IMR-90 (cell line): ENCODE data around the gene ARMH1. TPM values are rescaled to one million over a fixed set of nuclear protein-coding genes. Genes with fewer than 3 reads are reported as not detected.

ENCODE experiments used
- ATAC-seq: fragments of 200-7000 bp; cut with Tn5 transposase; 2 replicates; pipeline ENCODE4 v1.9.1; 2020; ENCODE audit warnings: low read depth, mild to moderate bottlenecking, moderate library complexity
- BruUV-seq: library from RNA; stranded (reverse); fragments of 400-500 nt; replicated peaks from 2 replicates; lab custom pipeline; 2021; lab: Mats Ljungman, UMichigan
- CTCF ChIA-PET: fragments of 300-600 bp; formaldehyde crosslinking; extraction: SDS; loops from one replicate; lab custom pipeline; 2021; ENCODE audit warnings: antibody characterized with exemption; lab: Yijun Ruan, JAX
- POLR2A ChIA-PET: fragments of 300-600 bp; sonication (Branson Sonifier 250); formaldehyde crosslinking; loops from one replicate; lab custom pipeline; 2022; ENCODE audit warnings: antibody characterized with exemption; ENCODE audit not compliant: unreplicated experiment; lab: Charles Lee
- DNase-seq: peaks from one replicate; pipeline ENCODE4 v3.0.0; 2013
- H2AFZ ChIP-seq: replicated peaks from 2 replicates; pipeline ENCODE3; 2013; ENCODE audit warnings: low read length, mild to moderate bottlenecking; ENCODE audit not compliant: poor library complexity
- H2AK5ac ChIP-seq: 2 replicates; pipeline ENCODE4 v1.6.1; 2013; ENCODE audit warnings: low read depth, low read length, inconsistent platforms
- H2AK9ac ChIP-seq: replicated peaks from 2 replicates; pipeline ENCODE3; 2013; ENCODE audit warnings: mild to moderate bottlenecking, low read depth, low read length, moderate library complexity; ENCODE audit not compliant: poor library complexity
- H2BK120ac ChIP-seq: 2 replicates; pipeline ENCODE4 v1.6.1; 2013; ENCODE audit warnings: low read depth, low read length, inconsistent platforms
- H2BK15ac ChIP-seq: 3 replicates; pipeline ENCODE4 v1.6.1; 2013; ENCODE audit warnings: low read depth, low read length, inconsistent platforms
- H2BK20ac ChIP-seq: 2 replicates; pipeline ENCODE4 v1.6.1; 2013; ENCODE audit warnings: low read depth, mild to moderate bottlenecking, inconsistent platforms, low read length, moderate library complexity
- H2BK5ac ChIP-seq: 2 replicates; pipeline ENCODE4 v1.6.1; 2013; ENCODE audit warnings: mild to moderate bottlenecking, low read depth, low read length, inconsistent platforms; ENCODE audit not compliant: poor library complexity, severe bottlenecking
- H3K14ac ChIP-seq: replicated peaks from 2 replicates; pipeline ENCODE4 v1.6.1; 2013; ENCODE audit warnings: low read depth, low read length, inconsistent platforms
- H3K18ac ChIP-seq: 2 replicates; pipeline ENCODE4 v1.6.1; 2013; ENCODE audit warnings: low read depth, low read length, control low read depth
- H3K23ac ChIP-seq: 2 replicates; pipeline ENCODE4 v1.6.1; 2013; ENCODE audit warnings: low read depth, low read length, inconsistent platforms
- H3K27ac ChIP-seq: 2 replicates; pipeline ENCODE4 v1.5.1; 2013; ENCODE audit warnings: mild to moderate bottlenecking, control low read depth, low read length; ENCODE audit not compliant: insufficient read depth
- H3K27me3 ChIP-seq: 2 replicates; pipeline ENCODE4 v1.6.1; 2013; ENCODE audit warnings: low read length; ENCODE audit not compliant: control insufficient read depth, insufficient read depth
- H3K36me3 ChIP-seq: 2 replicates; pipeline ENCODE4 v1.6.1; 2013; ENCODE audit warnings: low read length, mixed read lengths; ENCODE audit not compliant: control insufficient read depth, insufficient read depth
- H3K4ac ChIP-seq: 2 replicates; pipeline ENCODE4 v1.6.1; 2013; ENCODE audit warnings: low read depth, low read length, inconsistent platforms
- H3K4me1 ChIP-seq: 2 replicates; pipeline ENCODE4 v1.6.1; 2013; ENCODE audit warnings: low read length, mixed read lengths; ENCODE audit not compliant: control insufficient read depth, insufficient read depth
- H3K4me2 ChIP-seq: 2 replicates; pipeline ENCODE4 v1.6.1; 2013; ENCODE audit warnings: low read depth, mild to moderate bottlenecking, control low read depth, low read length, moderate library complexity
- H3K4me3 ChIP-seq: 2 replicates; pipeline ENCODE4 v1.5.1; 2013; ENCODE audit warnings: low read depth, mild to moderate bottlenecking, control low read depth, low read length, moderate library complexity; ENCODE audit not compliant: insufficient read depth
- H3K56ac ChIP-seq: 2 replicates; pipeline ENCODE4 v1.6.1; 2013; ENCODE audit warnings: low read length, inconsistent platforms; ENCODE audit not compliant: insufficient read depth; ENCODE audit errors: extremely low read depth
- H3K79me1 ChIP-seq, 2 experiments: 2 replicates each; pipeline ENCODE4 v1.6.1; 2013; ENCODE audit warnings: low read length in 2 of 2, inconsistent platforms in 1 of 2, low read depth in 1 of 2
- H3K9ac ChIP-seq: 2 replicates; pipeline ENCODE4 v1.6.1; 2013; ENCODE audit warnings: low read depth, low read length, control low read depth
- H3K9me1 ChIP-seq: 2 replicates; pipeline ENCODE4 v1.6.1; 2013; ENCODE audit warnings: low read length, inconsistent platforms; ENCODE audit not compliant: insufficient read depth
- H3K9me3 ChIP-seq: 2 replicates; pipeline ENCODE4 v1.6.1; 2013; ENCODE audit warnings: low read length; ENCODE audit not compliant: control insufficient read depth, insufficient read depth
- H4K20me1 ChIP-seq: 2 replicates; pipeline ENCODE4 v1.6.1; 2013; ENCODE audit warnings: low read length, inconsistent platforms; ENCODE audit not compliant: insufficient read depth
- H4K5ac ChIP-seq: 2 replicates; pipeline ENCODE4 v1.6.1; 2013; ENCODE audit warnings: mild to moderate bottlenecking, low read depth, low read length, control low read depth
- H4K8ac ChIP-seq, 2 experiments: 2 replicates each; pipeline ENCODE4 v1.6.1; 2013; ENCODE audit warnings: low read depth in 2 of 2, low read length in 2 of 2, control low read depth in 1 of 2, inconsistent platforms in 1 of 2
- H4K91ac ChIP-seq: 2 replicates; pipeline ENCODE4 v1.6.1; 2013; ENCODE audit warnings: low read depth, low read length, inconsistent platforms; ENCODE audit not compliant: insufficient read depth
- BHLHE40 ChIP-seq: fragments of 150-350 bp; IDR thresholded peaks from 2 replicates; pipeline ENCODE4 v1.6.1; 2016; ENCODE audit warnings: mild to moderate bottlenecking, low read depth, low read length
- CEBPB ChIP-seq: IDR thresholded peaks from 2 replicates; pipeline ENCODE4 v1.6.1; 2012; ENCODE audit warnings: low read depth, low read length, improper control_type of control experiment
- CHD1 ChIP-seq: IDR thresholded peaks from 2 replicates; pipeline ENCODE4 v1.6.1; 2012; ENCODE audit warnings: low read depth, low read length, improper control_type of control experiment
- FOS ChIP-seq: fragments of 150-350 bp; IDR thresholded peaks from 2 replicates; pipeline ENCODE4 v1.6.1; 2016; ENCODE audit warnings: low read depth, low read length
- MAFK ChIP-seq: IDR thresholded peaks from 2 replicates; pipeline ENCODE4 v1.6.1; 2012; ENCODE audit warnings: low read depth, low read length, improper control_type of control experiment
- MAZ ChIP-seq: IDR thresholded peaks from 2 replicates; pipeline ENCODE4 v1.6.1; 2012; ENCODE audit warnings: low read depth, mild to moderate bottlenecking, low read length, improper control_type of control experiment, moderate library complexity, borderline replicate concordance
- MXI1 ChIP-seq: IDR thresholded peaks from 2 replicates; pipeline ENCODE4 v1.6.1; 2012; ENCODE audit warnings: low read depth, mild to moderate bottlenecking, low read length, moderate library complexity, borderline replicate concordance
- NFE2L2 ChIP-seq: fragments of 150-350 bp; IDR thresholded peaks from 2 replicates; pipeline ENCODE4 v1.6.1; 2016; ENCODE audit warnings: low read depth, mild to moderate bottlenecking, low read length
- POLR2A ChIP-seq: IDR thresholded peaks from 2 replicates; pipeline ENCODE4 v1.6.1; 2012; ENCODE audit warnings: mild to moderate bottlenecking, low read depth, low read length
- RAD21 ChIP-seq: IDR thresholded peaks from 2 replicates; pipeline ENCODE4 v1.6.1; 2012; ENCODE audit warnings: low read length, improper control_type of control experiment
- RCOR1 ChIP-seq: IDR thresholded peaks from 2 replicates; pipeline ENCODE4 v1.6.1; 2012; ENCODE audit warnings: mild to moderate bottlenecking, low read length, improper control_type of control experiment; ENCODE audit not compliant: insufficient replicate concordance
- RFX5 ChIP-seq: IDR thresholded peaks from 2 replicates; pipeline ENCODE4 v1.8.0; 2012; ENCODE audit warnings: low read depth, mild to moderate bottlenecking, low read length, moderate library complexity
- SMC3 ChIP-seq: fragments of 150-350 bp; IDR thresholded peaks from 2 replicates; pipeline ENCODE4 v1.6.1; 2016; ENCODE audit warnings: low read depth, mild to moderate bottlenecking, antibody characterized with exemption, low read length, moderate library complexity
- WGBS, 2 experiments: methylation state at CpG; one replicate each; pipeline versions ENCODE4 v1.1.5 to v1.1.7; 2013; ENCODE audit warnings: missing lambda C conversion rate in 2 of 2; ENCODE audit not compliant: insufficient read length in 1 of 2; ENCODE audit errors: extremely low coverage in 2 of 2; 5-methylcytosine and 5-hydroxymethylcytosine counted together
- dilution Hi-C: fragments of 300-500 bp; cut with HindIII; formaldehyde crosslinking; loops from one replicate; pipeline ENCODE4 v1.14.3; 2018; ENCODE audit warnings: low sequenced_read_pairs; ENCODE audit not compliant: unreplicated experiment
- in situ Hi-C: fragments of 300-500 bp; cut with MboI; formaldehyde crosslinking; loops from 3 replicates; pipeline ENCODE4 v1.14.3; 2019; ENCODE audit warnings: low sequenced_read_pairs, inconsistent platforms, mixed read lengths
- intact Hi-C: fragments of 100-400 bp; cut with micrococcal nuclease; formaldehyde crosslinking; loops from 2 replicates; pipeline ENCODE4 v1.10.0; 2022
- polyA plus RNA-seq, 3 experiments: library from polyadenylated mRNA; depleted of rRNA; stranded (reverse); fragments of >200 nt; gene quantifications; 2 replicates each; pipeline ENCODE4 v1.2.3, GENCODE V29; 2012; ENCODE audit warnings: low replicate concordance in 1 of 3
- total RNA-seq: library from RNA; depleted of rRNA; stranded (reverse); fragments of >200 nt; gene quantifications from 2 replicates; pipeline ENCODE4 v1.2.3, GENCODE V29; 2012
- TF ChIP-seq, protein P1 (sequence below): fragments of 150-350 bp; IDR thresholded peaks from 2 replicates; pipeline ENCODE4 v1.6.1; 2017; ENCODE audit warnings: mild to moderate bottlenecking, antibody characterized with exemption, low read length, low read depth
- TF ChIP-seq, protein P2 (sequence below): fragments of 150-350 bp; IDR thresholded peaks from 2 replicates; pipeline ENCODE4 v1.6.1; 2016; ENCODE audit warnings: low read depth, mild to moderate bottlenecking, low read length, moderate library complexity, borderline replicate concordance
- TF ChIP-seq, protein P3 (sequence below): conservative IDR thresholded peaks from 2 replicates; pipeline ENCODE4 v1.5.1; 2012; ENCODE audit warnings: mild to moderate bottlenecking, low read depth, low read length, improper control_type of control experiment

The ARMH1 gene
- total and polyA plus RNA-seq, 2 of the 4 experiments (the other 2 are of a cell fraction), result 0.36 to 0.72 TPM

DNA sequence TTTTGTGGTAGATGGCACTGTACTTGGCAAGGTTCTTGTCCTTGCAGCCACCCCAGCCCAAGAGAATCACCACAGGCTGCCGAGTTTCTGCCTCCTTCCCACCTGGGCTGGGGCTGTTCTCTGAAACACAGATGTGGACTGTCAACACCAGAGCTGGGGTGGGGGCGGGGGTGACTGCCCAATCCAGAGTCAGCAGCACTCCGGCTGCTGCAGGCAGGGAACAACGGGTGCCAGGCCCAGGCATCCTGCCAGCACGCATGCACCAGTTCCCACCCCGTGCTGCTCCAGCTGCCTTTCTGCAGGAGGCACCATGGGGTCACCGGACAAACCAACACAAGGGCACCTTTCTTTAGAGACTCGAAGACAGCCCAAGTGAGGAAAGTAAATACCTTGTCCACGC lies 14.3 kb upstream of the ARMH1 start:
- no peak for TF ChIP-seq NFE2L2
- no peak for TF ChIP-seq MXI1
- no peak for TF ChIP-seq CEBPB
- no peak for TF ChIP-seq MAZ
- no peak for TF ChIP-seq RFX5
- TF ChIP-seq RAD21, result no peak
- TF ChIP-seq, protein P1, sequence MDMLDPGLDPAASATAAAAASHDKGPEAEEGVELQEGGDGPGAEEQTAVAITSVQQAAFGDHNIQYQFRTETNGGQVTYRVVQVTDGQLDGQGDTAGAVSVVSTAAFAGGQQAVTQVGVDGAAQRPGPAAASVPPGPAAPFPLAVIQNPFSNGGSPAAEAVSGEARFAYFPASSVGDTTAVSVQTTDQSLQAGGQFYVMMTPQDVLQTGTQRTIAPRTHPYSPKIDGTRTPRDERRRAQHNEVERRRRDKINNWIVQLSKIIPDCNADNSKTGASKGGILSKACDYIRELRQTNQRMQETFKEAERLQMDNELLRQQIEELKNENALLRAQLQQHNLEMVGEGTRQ, result no peak
- TF ChIP-seq, protein P2, sequence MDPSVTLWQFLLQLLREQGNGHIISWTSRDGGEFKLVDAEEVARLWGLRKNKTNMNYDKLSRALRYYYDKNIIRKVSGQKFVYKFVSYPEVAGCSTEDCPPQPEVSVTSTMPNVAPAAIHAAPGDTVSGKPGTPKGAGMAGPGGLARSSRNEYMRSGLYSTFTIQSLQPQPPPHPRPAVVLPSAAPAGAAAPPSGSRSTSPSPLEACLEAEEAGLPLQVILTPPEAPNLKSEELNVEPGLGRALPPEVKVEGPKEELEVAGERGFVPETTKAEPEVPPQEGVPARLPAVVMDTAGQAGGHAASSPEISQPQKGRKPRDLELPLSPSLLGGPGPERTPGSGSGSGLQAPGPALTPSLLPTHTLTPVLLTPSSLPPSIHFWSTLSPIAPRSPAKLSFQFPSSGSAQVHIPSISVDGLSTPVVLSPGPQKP, result no peak
- TF ChIP-seq BHLHE40, result no peak
- TF ChIP-seq SMC3, result no peak
- no peak for TF ChIP-seq MAFK
- TF ChIP-seq RCOR1, result no peak
- TF ChIP-seq POLR2A, result no peak
- TF ChIP-seq, protein P3, sequence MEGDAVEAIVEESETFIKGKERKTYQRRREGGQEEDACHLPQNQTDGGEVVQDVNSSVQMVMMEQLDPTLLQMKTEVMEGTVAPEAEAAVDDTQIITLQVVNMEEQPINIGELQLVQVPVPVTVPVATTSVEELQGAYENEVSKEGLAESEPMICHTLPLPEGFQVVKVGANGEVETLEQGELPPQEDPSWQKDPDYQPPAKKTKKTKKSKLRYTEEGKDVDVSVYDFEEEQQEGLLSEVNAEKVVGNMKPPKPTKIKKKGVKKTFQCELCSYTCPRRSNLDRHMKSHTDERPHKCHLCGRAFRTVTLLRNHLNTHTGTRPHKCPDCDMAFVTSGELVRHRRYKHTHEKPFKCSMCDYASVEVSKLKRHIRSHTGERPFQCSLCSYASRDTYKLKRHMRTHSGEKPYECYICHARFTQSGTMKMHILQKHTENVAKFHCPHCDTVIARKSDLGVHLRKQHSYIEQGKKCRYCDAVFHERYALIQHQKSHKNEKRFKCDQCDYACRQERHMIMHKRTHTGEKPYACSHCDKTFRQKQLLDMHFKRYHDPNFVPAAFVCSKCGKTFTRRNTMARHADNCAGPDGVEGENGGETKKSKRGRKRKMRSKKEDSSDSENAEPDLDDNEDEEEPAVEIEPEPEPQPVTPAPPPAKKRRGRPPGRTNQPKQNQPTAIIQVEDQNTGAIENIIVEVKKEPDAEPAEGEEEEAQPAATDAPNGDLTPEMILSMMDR, result no peak
- no peak for TF ChIP-seq FOS
- no peak for TF ChIP-seq CHD1
- H3K79me1 ChIP-seq, result no peaks in the 10 kb centered on the region
- no peak overlapping the region for H2BK20ac ChIP-seq
- BruUV-seq, result no TSS peak
- no peaks in the 10 kb centered on the region for H3K9me3 ChIP-seq
- no peak overlapping the region for H4K8ac ChIP-seq
- CTCF ChIA-PET, result no interaction called here
- H3K27ac ChIP-seq, result no peak overlapping the region
- WGBS, 2 experiments, result 20% methylated on average over 2 of the region's 9 CpGs; no CpG with 5 or more reads in 1 of the 2 experiments
- H3K4me2 ChIP-seq, result no peak overlapping the region
- H2BK15ac ChIP-seq, result no peak overlapping the region
- H3K14ac ChIP-seq, result no peak overlapping the region
- H2AK9ac ChIP-seq, result no peak overlapping the region
- no peaks in the 10 kb centered on the region for H3K36me3 ChIP-seq
- H2BK5ac ChIP-seq, result no peak overlapping the region
- no peak overlapping the region for H3K9ac ChIP-seq
- no peak overlapping the region for H3K18ac ChIP-seq
- no peaks in the 10 kb centered on the region for H3K9me1 ChIP-seq
- no peak for DNase-seq
- no peak for ATAC-seq
- H2AK5ac ChIP-seq, result no peak overlapping the region
- no peak overlapping the region for H2BK120ac ChIP-seq
- H3K4ac ChIP-seq, result no peak overlapping the region
- no peak overlapping the region for H4K91ac ChIP-seq
- H3K27me3 ChIP-seq, result no peaks in the 10 kb centered on the region
- 0 out of 2 replicates have a peak, but pooled peaks cover 2% of the 10 kb centered on the region for H3K4me1 ChIP-seq
- H3K4me3 ChIP-seq, result no peak overlapping the region
- H3K23ac ChIP-seq, result no peak overlapping the region
- POLR2A ChIA-PET, result no interaction called here
- in situ Hi-C loops, result no loop called here
- H2AFZ ChIP-seq, result peak overlapping the region; percentile 33
- H4K20me1 ChIP-seq, result no peaks in the 10 kb centered on the region
- intact Hi-C loops, result no loop called here
- dilution Hi-C loops, result no loop called here
- H3K56ac ChIP-seq, result no peak overlapping the region
- no peak overlapping the region for H4K5ac ChIP-seq
